SIG-M5 treated with dmso at 0.1 percent for 504 hours (cell line): ENCODE measurements around the gene EEIG1.

ENCODE experiments used
- DNase-seq: peaks from one replicate; lab custom pipeline; 2025; ENCODE audit not compliant: unreplicated experiment; lab: John Stamatoyannopoulos, UW

EEIG1 gene

GRCh38 chr9:128001779-128002298 lies 21.1 kb upstream of the EEIG1 start:
- DNase-seq: no peak

GRCh38 chr9:128001151-128001778 lies 20.5 kb upstream of the EEIG1 start:
- DNase-seq: no peak

GRCh38 chr9:127999461-127999860 lies 18.7 kb upstream of the EEIG1 start:
- no peak for DNase-seq

- no peak for DNase-seq
These were observed 12.9 kb upstream of the EEIG1 start for GRCh38 chr9:127993721-127994120.

GRCh38 chr9:127991757-127992274 lies 11.0 kb upstream of the EEIG1 start:
- no peak for DNase-seq

GRCh38 chr9:127991017-127991756 lies 10.4 kb upstream of the EEIG1 start:
- DNase-seq: no peak

- no peak for DNase-seq
These were observed 9.8 kb upstream of the EEIG1 start for GRCh38 chr9:127990554-127990953.

- no peak for DNase-seq
These were observed 8.3 kb upstream of the EEIG1 start for GRCh38 chr9:127989094-127989493.

- no peak for DNase-seq
These were observed 6.4 kb upstream of the EEIG1 start for GRCh38 chr9:127987103-127987614.

- no peak for DNase-seq
These were observed 4.2 kb upstream of the EEIG1 start for GRCh38 chr9:127985011-127985410.

- no peak for DNase-seq
These were observed 3.1 kb upstream of the EEIG1 start for GRCh38 chr9:127983847-127984289.

- DNase-seq: no peak
These were observed 2.1 kb upstream of the EEIG1 start for GRCh38 chr9:127982912-127983311.

GRCh38 chr9:127981559-127982121 lies 851 bp upstream of the EEIG1 start:
- DNase-seq: no peak

- DNase-seq: no peak
These were observed 606 bp downstream of the EEIG1 start for GRCh38 chr9:127980060-127980705.

GRCh38 chr9:127979333-127980059 lies 1.3 kb downstream of the EEIG1 start:
- DNase-seq: no peak

- DNase-seq: no peak
These were observed 1.8 kb downstream of the EEIG1 start for GRCh38 chr9:127979015-127979332.

- no peak for DNase-seq
These were observed 2.7 kb downstream of the EEIG1 start for GRCh38 chr9:127977884-127978647.

- no peak for DNase-seq
These were observed 3.5 kb downstream of the EEIG1 start for GRCh38 chr9:127977009-127977883.

GRCh38 chr9:127976498-127976897 lies 4.3 kb downstream of the EEIG1 start:
- no peak for DNase-seq
